Lung (tissue), 12 donors: ENCODE data around the gene PPP3CB. TPM values are rescaled to one million over a fixed set of nuclear protein-coding genes. Genes with fewer than 3 reads are reported as not detected.

ENCODE experiments used
- ATAC-seq: fragments of 200-7000 bp; cut with Tn5 transposase; one replicate; pipeline ENCODE4 v1.9.1; 2020; ENCODE audit warnings: moderate number of reproducible peaks; ENCODE audit not compliant: insufficient read depth, low FRiP score
- DNase-seq, 3 donors: peaks; one replicate each; pipeline ENCODE4 v3.0.0-alpha.2; 2013 to 2017
- H3K27ac ChIP-seq, 2 donors: one replicate each; pipeline ENCODE4 v1.5.1; 2013; ENCODE audit warnings: mild to moderate bottlenecking in 2 of 2, moderate library complexity in 2 of 2, control low read depth in 1 of 2, inconsistent platforms in 1 of 2, low read depth in 1 of 2, low read length in 1 of 2
- H3K27me3 ChIP-seq, 3 donors: one replicate each; pipeline ENCODE4 v1.5.1; 2013; ENCODE audit warnings: low read length in 2 of 3; ENCODE audit not compliant: control insufficient read depth in 3 of 3, insufficient read depth in 3 of 3
- H3K36me3 ChIP-seq, 4 donors: one replicate each; pipeline ENCODE4 v1.5.1; 2013; ENCODE audit warnings: low read length in 4 of 4, mild to moderate bottlenecking in 1 of 4, moderate library complexity in 1 of 4; ENCODE audit not compliant: control insufficient read depth in 4 of 4, insufficient read depth in 4 of 4
- H3K4me1 ChIP-seq, 5 donors: one replicate each; pipeline ENCODE4 v1.5.1; 2013; ENCODE audit warnings: low read length in 5 of 5, mild to moderate bottlenecking in 2 of 5, moderate library complexity in 1 of 5; ENCODE audit not compliant: control insufficient read depth in 5 of 5, insufficient read depth in 5 of 5
- H3K4me3 ChIP-seq: one replicate; pipeline ENCODE4 v1.5.1; 2013; ENCODE audit warnings: mild to moderate bottlenecking, control low read depth, moderate library complexity
- H3K9ac ChIP-seq, 2 donors: one replicate each; pipeline ENCODE4 v1.5.1; 2013; ENCODE audit warnings: low read length in 2 of 2, control low read depth in 1 of 2; ENCODE audit not compliant: insufficient read depth in 1 of 2
- H3K9me3 ChIP-seq, 4 donors: one replicate each; pipeline ENCODE4 v1.5.1; 2013; ENCODE audit warnings: low read length in 3 of 4, mild to moderate bottlenecking in 1 of 4, moderate library complexity in 1 of 4; ENCODE audit not compliant: control insufficient read depth in 4 of 4, insufficient read depth in 3 of 4
- CTCF ChIP-seq: IDR thresholded peaks from 2 replicates; pipeline ENCODE4 v1.5.1; 2012; ENCODE audit warnings: mild to moderate bottlenecking; ENCODE audit errors: control extremely low read depth, extremely low read depth
- WGBS, 2 donors: extraction: QIAGEN DNeasy Blood & Tissue Kit; methylation state at CpG; one replicate each; pipeline ENCODE4 v1.1.7; 2013; 5-methylcytosine and 5-hydroxymethylcytosine counted together
- polyA plus RNA-seq, 2 donors: library from polyadenylated mRNA; stranded (reverse); fragments of 200-250 nt; gene quantifications; one replicate each; pipeline ENCODE4 v1.2.1, GENCODE V29; 2013
- total RNA-seq, 2 donors: library from RNA; depleted of rRNA in 1 of 2; stranded (reverse); fragments of >200 nt in 1 of 2; gene quantifications; one replicate each; pipeline ENCODE4 v1.2.1, GENCODE V29; 2014 to 2021
- donor health status: control.
- donor health status: control.
- donor health status: Bipolar disorder and iron deficiency.
- donor health status: healthy.
- donor health status: DM: yes; HTN: yes; CAD: no.

Gene PPP3CB
- total and polyA plus RNA-seq, 4 donors = 21.5 to 65.0 (median 28.4) TPM

- Histone ChIP-seq H3K4me3 (no peak overlapping the region), H3K36me3 (no peaks in the 10 kb centered on the region), H3K27ac (no peak overlapping the region), H3K27me3 (no peaks in the 10 kb centered on the region), H3K9me3 (no peaks in the 10 kb centered on the region), H3K4me1 (peaks cover 0 to 12% (median 0%) of the 10 kb centered on the region in 5 donors), H3K9ac (no peak overlapping the region)
- no peak for TF ChIP-seq CTCF
- WGBS, 2 donors = 89 to 94% methylated on average over 3 of the region's 3 CpGs
- DNase-seq (no peak), ATAC-seq (no peak)
These were observed 90.3 kb downstream of the PPP3CB start for GRCh38 chr10:73405556-73405955.

GRCh38 chr10:73404690-73405089 is 91.1 kb downstream of the PPP3CB start:
- Histone ChIP-seq H3K27me3 (no peaks in the 10 kb centered on the region), H3K4me1 (peaks cover 0 to 15% (median 0%) of the 10 kb centered on the region in 5 donors), H3K9ac (no peak overlapping the region), H3K27ac (no peak overlapping the region), H3K4me3 (no peak overlapping the region), H3K9me3 (no peaks in the 10 kb centered on the region), H3K36me3 (no peaks in the 10 kb centered on the region)
- WGBS, 2 donors = 94 to 97% methylated on average over 9 of the region's 9 CpGs
- ATAC-seq = no peak
- DNase-seq = no peak
- TF ChIP-seq CTCF = no peak

GRCh38 chr10:73401636-73402035 is 94.2 kb downstream of the PPP3CB start:
- H3K9me3 ChIP-seq = no peaks in the 10 kb centered on the region
- no peak overlapping the region for H3K9ac ChIP-seq
- no peaks in the 10 kb centered on the region for H3K27me3 ChIP-seq
- peaks cover 0 to 12% (median 9%) of the 10 kb centered on the region in 4 donors for H3K36me3 ChIP-seq
- H3K4me1 ChIP-seq = peaks cover 0 to 11% (median 0%) of the 10 kb centered on the region in 5 donors
- DNase-seq = no peak
- 99 to 100% methylated on average over 6 of the region's 6 CpGs for WGBS, 2 donors
- no peak overlapping the region for H3K4me3 ChIP-seq
- no peak overlapping the region for H3K27ac ChIP-seq
- no peak for TF ChIP-seq CTCF
- ATAC-seq = no peak

- Histone ChIP-seq H3K9me3 (no peaks in the 10 kb centered on the region), H3K27me3 (no peaks in the 10 kb centered on the region), H3K9ac (no peak overlapping the region), H3K4me3 (no peak overlapping the region), H3K27ac (no peak overlapping the region), H3K36me3 (peaks cover 0 to 19% (median 17%) of the 10 kb centered on the region in 4 donors), H3K4me1 (peaks cover 0 to 7% (median 0%) of the 10 kb centered on the region in 5 donors)
- no peak for TF ChIP-seq CTCF
- 69 to 84% methylated on average over 4 of the region's 4 CpGs for WGBS, 2 donors
- DNase-seq (no peak), ATAC-seq (no peak)
These were observed 96.8 kb downstream of the PPP3CB start for GRCh38 chr10:73399063-73399462.
